HepG2 (cell line): ENCODE data around the gene ZDHHC19. TPM values are rescaled to one million over a fixed set of nuclear protein-coding genes. Genes with fewer than 3 reads are reported as not detected.

ENCODE experiments used
- CCAR2 ChIP-seq: fragments of 200-400 bp; formaldehyde crosslinking; optimal IDR thresholded peaks from 2 replicates; pipeline ENCODE3; 2018; ENCODE audit warnings: low read depth, mild to moderate bottlenecking, low read length, moderate library complexity
- ESRRA ChIP-seq: sonication (generic); formaldehyde crosslinking; IDR thresholded peaks from 2 replicates; pipeline ENCODE4 v1.5.1; 2020; ENCODE audit warnings: mild to moderate bottlenecking, low read depth, missing genetic modification reagents
- FOSL1 ChIP-seq: sonication (generic); formaldehyde crosslinking; IDR thresholded peaks from 2 replicates; pipeline ENCODE4 v1.9.0; 2021; ENCODE audit warnings: missing genetic modification reagents, borderline replicate concordance
- HMGXB4 ChIP-seq, 2 experiments: sonication (generic) in 1 of 2; formaldehyde crosslinking in 1 of 2; IDR thresholded peaks; 2 replicates each; pipeline versions ENCODE4 v1.4.0 to v1.6.1; 2018 to 2020; ENCODE audit warnings: missing genetic modification reagents in 2 of 2, borderline replicate concordance in 1 of 2, low read depth in 1 of 2, mild to moderate bottlenecking in 1 of 2, missing biosample characterization in 1 of 2
- LCORL ChIP-seq, 2 experiments: fragments of 450-650 bp in 1 of 2; sonication (generic) in 1 of 2; formaldehyde crosslinking in 1 of 2; IDR thresholded peaks; 2 replicates each; pipeline versions ENCODE4 v1.5.0 to v1.6.1; 2017 to 2020; ENCODE audit warnings: antibody characterized with exemption in 1 of 2, missing genetic modification reagents in 1 of 2
- MTF1 ChIP-seq: sonication (generic); formaldehyde crosslinking; IDR thresholded peaks from 2 replicates; pipeline ENCODE4 v1.5.0; 2020; ENCODE audit warnings: missing genetic modification reagents
- NBN ChIP-seq: fragments of 450-650 bp; conservative IDR thresholded peaks from 2 replicates; pipeline ENCODE4 v1.6.1; 2017
- NFKBIZ ChIP-seq: IDR thresholded peaks from 2 replicates; pipeline ENCODE4 v1.6.1; 2018; ENCODE audit warnings: missing genetic modification reagents, missing compliant biosample characterization
- NR2F6 ChIP-seq, 2 experiments: IDR thresholded peaks; 2 replicates each; pipeline ENCODE4 v1.6.1; 2016; ENCODE audit warnings: antibody characterized with exemption in 1 of 2, mild to moderate bottlenecking in 1 of 2
- RARA ChIP-seq: IDR thresholded peaks from 2 replicates; pipeline ENCODE4 v1.6.1; 2016; ENCODE audit warnings: missing genetic modification reagents, missing compliant biosample characterization
- THYN1 ChIP-seq: sonication (generic); formaldehyde crosslinking; IDR thresholded peaks from 2 replicates; pipeline ENCODE4 v1.8.1; 2023; ENCODE audit warnings: low read depth, mild to moderate bottlenecking, moderate library complexity, missing genetic modification reagents, borderline replicate concordance
- TMF1 ChIP-seq: sonication (generic); formaldehyde crosslinking; IDR thresholded peaks from 2 replicates; pipeline ENCODE4 v1.8.1; 2022; ENCODE audit warnings: low read depth, missing genetic modification reagents
- ZBTB21 ChIP-seq: sonication (generic); formaldehyde crosslinking; IDR thresholded peaks from 2 replicates; pipeline ENCODE4 v1.4.0; 2020; ENCODE audit warnings: missing genetic modification reagents
- ZHX2 ChIP-seq, 2 experiments: sonication (generic) in 1 of 2; formaldehyde crosslinking in 1 of 2; IDR thresholded peaks; 2 replicates each; pipeline versions ENCODE4 v1.6.1 to v1.9.0; 2014 to 2022; ENCODE audit warnings: antibody characterized with exemption in 1 of 2, borderline replicate concordance in 1 of 2, inconsistent platforms in 1 of 2, low read depth in 1 of 2, missing genetic modification reagents in 1 of 2
- ZNF138 ChIP-seq: sonication (generic); formaldehyde crosslinking; IDR thresholded peaks from 2 replicates; pipeline ENCODE4 v1.5.0; 2020; ENCODE audit warnings: mild to moderate bottlenecking, low read depth, missing genetic modification reagents
- ZNF350 ChIP-seq: sonication (generic); formaldehyde crosslinking; IDR thresholded peaks from 2 replicates; pipeline ENCODE4 v1.4.0; 2020; ENCODE audit warnings: mild to moderate bottlenecking, low read depth, missing genetic modification reagents, borderline replicate concordance
- ZNF564 ChIP-seq: sonication (generic); formaldehyde crosslinking; IDR thresholded peaks from 2 replicates; pipeline ENCODE4 v1.8.1; 2023; ENCODE audit warnings: mild to moderate bottlenecking, missing genetic modification reagents
- ZNF572 ChIP-seq: sonication (generic); formaldehyde crosslinking; IDR thresholded peaks from 2 replicates; pipeline ENCODE4 v1.5.1; 2020; ENCODE audit warnings: mild to moderate bottlenecking, missing genetic modification reagents
- ZNF577 ChIP-seq: sonication (generic); formaldehyde crosslinking; IDR thresholded peaks from 2 replicates; pipeline ENCODE4 v1.4.0; 2020; ENCODE audit warnings: mild to moderate bottlenecking, low read depth, missing genetic modification reagents, borderline replicate concordance
- ZNF83 ChIP-seq: sonication (generic); formaldehyde crosslinking; IDR thresholded peaks from 2 replicates; pipeline ENCODE4 v1.4.0; 2020; ENCODE audit warnings: missing genetic modification reagents, mild to moderate bottlenecking, borderline replicate concordance
- polyA plus RNA-seq, 8 experiments: library from polyadenylated mRNA; depleted of rRNA in 3 of 8; stranded (reverse) in 7 of 8; unstranded in 1 of 8; fragments of >200 nt; fragmentation: Illumina TruSeq in 4 of 8; extraction: Trizol in 4 of 8; gene quantifications; 2 replicates each; pipeline versions ENCODE4 v1.2.1 to v1.2.3, GENCODE V29; 2011 to 2016; ENCODE audit warnings: low read depth in 4 of 8, missing spikeins in 1 of 8, mixed read lengths in 1 of 8; ENCODE audit not compliant: insufficient read depth in 1 of 8
- total RNA-seq, 5 experiments: library from RNA; depleted of rRNA; stranded (reverse); fragments of >200 nt; fragmentation: Illumina TruSeq; extraction: Trizol; gene quantifications; 2 replicates each; pipeline ENCODE4 v1.2.3, GENCODE V29; 2016; ENCODE audit warnings: low read depth in 1 of 5

The ZDHHC19 gene
- total and polyA plus RNA-seq, 2 of the 13 experiments (the other 11 are each of a cell fraction or from before 2014, with no cell fraction given) = 0.22 to 0.53 TPM

DNA sequence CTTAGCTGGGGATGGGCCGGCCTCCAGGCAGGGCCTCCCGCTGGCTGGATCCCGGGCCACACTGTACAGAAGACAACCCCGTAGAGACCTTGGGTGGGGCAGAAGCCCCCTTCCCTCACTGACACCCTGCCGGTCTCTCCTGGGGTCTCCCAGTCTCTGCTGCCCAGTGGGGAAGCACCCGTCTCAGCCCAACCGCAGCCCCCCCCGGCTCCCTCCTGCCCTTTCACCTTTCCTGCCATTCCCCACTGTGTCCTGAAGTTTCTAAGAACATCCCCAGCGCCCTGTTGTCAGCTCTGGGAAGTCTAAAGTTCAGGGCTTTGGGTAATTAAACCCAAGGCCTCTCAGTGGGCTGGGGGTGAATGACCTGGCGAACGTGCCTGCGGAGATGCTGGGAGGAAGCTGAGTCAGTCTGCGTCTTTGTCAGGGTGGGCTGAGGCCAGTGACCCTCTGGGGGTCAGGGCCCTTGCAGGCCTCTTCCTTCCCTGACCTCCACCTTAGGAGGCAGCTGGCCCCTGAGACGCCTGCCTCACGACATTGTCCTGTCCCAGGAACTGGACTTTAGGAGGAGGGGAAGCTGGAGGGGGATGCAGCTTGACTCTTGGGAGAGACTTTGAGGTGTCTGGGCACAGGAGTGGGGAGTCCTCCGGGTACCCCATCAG is 3.7 kb upstream of the ZDHHC19 start (continued):
- peak in 1 of 2 experiments; percentile 61; a peak in 1 of 4 replicates for TF ChIP-seq HMGXB4 (CRISPR knock-in tag; IDR thresholded peaks at IDR 0.05; ENCODE audit: borderline replicate concordance in 1 of 2, low read depth in 1 of 2)
- peak; percentile 96 for TF ChIP-seq RARA (CRISPR knock-in tag)
- peak; percentile 69; the same call in 1 of the 2 replicates for TF ChIP-seq FOSL1
- no peak for TF ChIP-seq LCORL (IDR thresholded peaks at IDR 0.05)
- peak; percentile 97 for TF ChIP-seq LCORL (CRISPR knock-in tag; IDR thresholded peaks at IDR 0.05)
- no peak; the same call in 1 of the 2 replicates for TF ChIP-seq NFKBIZ (CRISPR knock-in tag)
- peak; percentile 98 for TF ChIP-seq NR2F6 (IDR thresholded peaks at IDR 0.05)
- peak; percentile 98 for TF ChIP-seq NR2F6 (CRISPR knock-in tag; IDR thresholded peaks at IDR 0.05)
- TF ChIP-seq MTF1 (CRISPR knock-in tag) = no peak
- TF ChIP-seq ZNF577 (CRISPR knock-in tag) = no peak
- TF ChIP-seq THYN1 (CRISPR knock-in tag) = 0 out of 2 replicates have a peak, but pooled peaks have one; percentile 34
- TF ChIP-seq ZNF564 = no peak; the same call in 1 of the 2 replicates
- no peak for TF ChIP-seq ZBTB21 (CRISPR knock-in tag)
- no peak for TF ChIP-seq ZNF572 (CRISPR knock-in tag)
- no peak for TF ChIP-seq CCAR2
- no peak for TF ChIP-seq ZNF138
- TF ChIP-seq ZHX2 (IDR thresholded peaks at IDR 0.05; ENCODE audit: low read depth) = peak; percentile 46
- no peak for TF ChIP-seq ZHX2 (CRISPR knock-in tag; IDR thresholded peaks at IDR 0.05; ENCODE audit: borderline replicate concordance)
- TF ChIP-seq ESRRA = peak; percentile 94
- TF ChIP-seq ZNF83 (CRISPR knock-in tag) = no peak
- TF ChIP-seq ZNF350 (CRISPR knock-in tag) = peak; percentile 64; the same call in 1 of the 2 replicates
- no peak for TF ChIP-seq NBN
- no peak for TF ChIP-seq TMF1 (CRISPR knock-in tag)
